Measurements from ENCODE around the gene WDR86.

WDR86 gene

GRCh38 chr7:151405588-151405987, 4.2 kb downstream of the WDR86 start:
- DNase-seq = no peak

GRCh38 chr7:151405056-151405455, 4.8 kb downstream of the WDR86 start:
- no peak for DNase-seq

DNA sequence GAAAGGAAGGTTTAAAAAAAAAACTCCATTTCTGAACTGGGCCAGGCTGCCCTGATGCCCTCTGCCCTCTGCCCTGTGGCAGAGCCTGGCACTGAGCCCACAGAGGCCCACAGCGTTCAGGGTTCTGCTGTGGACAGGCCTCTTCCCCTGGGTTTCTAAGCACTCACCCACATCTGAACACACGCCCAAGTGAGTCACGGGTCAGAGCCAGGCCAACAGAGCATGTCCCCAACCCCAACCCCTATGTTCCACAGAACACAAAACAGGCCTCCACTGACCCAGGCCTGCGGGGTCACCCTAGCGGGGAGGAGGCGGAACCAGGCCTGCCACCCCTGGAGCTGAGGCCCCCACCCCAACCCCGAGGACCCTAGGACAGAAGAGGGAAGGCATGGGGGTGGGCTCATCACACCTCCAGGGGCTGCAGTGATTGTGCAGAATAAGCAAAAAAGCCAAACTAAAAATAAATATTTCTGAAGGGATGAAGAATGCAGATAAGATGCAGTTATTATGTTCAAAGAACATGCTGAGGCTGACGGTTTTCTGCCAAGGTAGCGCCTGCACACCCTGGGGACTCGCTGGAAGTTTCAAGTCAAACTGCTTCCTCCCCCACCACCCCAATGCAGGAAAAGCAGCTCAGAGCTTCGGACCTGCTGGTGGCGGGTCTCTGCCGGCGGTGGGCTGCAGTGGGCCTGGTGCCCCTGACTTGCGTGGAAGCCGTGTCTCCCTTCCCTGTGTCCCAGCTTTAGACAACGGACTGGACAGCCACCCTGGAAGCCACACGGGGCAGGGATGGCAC, 5.4 kb downstream of the WDR86 start:
- peak; percentile 13 for DNase-seq

DNA sequence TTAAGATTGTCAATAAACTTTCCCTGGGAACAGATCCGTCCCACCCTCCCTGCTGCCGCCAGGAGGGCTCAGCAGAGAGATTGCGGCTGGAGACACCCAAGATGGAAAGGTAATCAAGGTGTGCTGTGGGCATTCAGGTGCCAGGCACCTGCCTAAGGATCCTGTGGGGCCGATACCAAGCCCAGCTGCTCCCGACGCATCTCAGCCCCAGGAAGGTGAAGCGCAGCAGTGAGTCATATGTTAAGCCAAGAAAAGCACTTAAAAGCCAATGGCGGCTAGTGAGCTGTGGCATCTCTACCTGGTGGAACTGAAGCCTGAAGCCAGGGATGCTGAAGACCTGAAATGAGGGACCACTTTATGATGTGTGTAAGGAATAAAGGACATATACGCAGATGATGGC, 6.1 kb downstream of the WDR86 start:
- no peak for DNase-seq

GRCh38 chr7:151402029-151402835, 7.6 kb downstream of the WDR86 start:
- DNase-seq = no peak

DNA sequence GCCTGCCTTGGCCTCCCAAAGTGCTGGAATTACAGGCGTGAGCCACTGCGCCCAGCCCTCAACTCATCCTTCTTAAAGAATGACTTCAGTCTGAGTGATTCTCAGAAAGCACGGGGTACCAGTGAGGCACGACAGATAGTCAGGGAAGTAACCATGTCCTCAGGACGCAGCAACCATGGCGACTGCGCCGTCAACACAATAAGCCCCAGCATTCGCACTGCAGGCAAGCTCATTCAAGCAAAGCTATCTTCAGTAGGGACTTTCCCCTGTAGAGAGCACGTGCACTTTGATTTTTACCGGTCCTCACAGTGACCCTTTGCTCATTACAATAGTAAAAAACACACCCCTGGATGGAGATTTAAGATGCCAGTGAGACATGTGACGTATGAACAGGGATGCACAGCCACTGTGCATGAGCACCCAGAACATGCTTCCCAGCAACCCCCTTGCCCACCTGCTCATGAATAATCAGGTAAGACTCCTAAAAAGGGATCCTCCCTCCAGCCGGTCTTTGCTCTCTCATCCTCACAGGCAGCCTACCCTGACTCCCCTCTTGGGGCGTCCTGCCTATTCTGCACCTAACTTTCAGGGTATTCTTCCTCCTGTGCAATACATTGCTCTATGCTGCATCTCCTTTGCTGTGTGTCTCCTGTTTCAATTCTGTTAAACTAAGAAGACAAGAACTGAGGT, 9.1 kb downstream of the WDR86 start:
- no peak for DNase-seq

GRCh38 chr7:151399906-151400305, 9.9 kb downstream of the WDR86 start:
- no peak for DNase-seq

DNA sequence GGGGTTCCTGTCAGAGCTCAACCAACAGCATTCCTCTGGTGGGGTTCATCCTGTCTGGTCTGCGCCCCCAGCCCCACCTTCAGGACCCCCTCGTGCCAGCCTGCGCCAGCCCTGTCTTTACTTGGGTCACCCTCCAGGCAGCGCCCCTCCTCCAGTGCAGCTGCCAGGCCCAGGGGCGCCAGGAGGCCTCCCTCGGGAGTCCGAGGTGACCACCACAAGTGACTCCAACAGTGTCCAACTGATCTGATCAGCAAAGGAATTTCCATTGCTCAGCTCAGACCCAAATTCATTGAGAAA, 10.6 kb downstream of the WDR86 start:
- DNase-seq = no peak

GRCh38 chr7:151398446-151399304, 11.2 kb downstream of the WDR86 start:
- no peak for DNase-seq

DNA sequence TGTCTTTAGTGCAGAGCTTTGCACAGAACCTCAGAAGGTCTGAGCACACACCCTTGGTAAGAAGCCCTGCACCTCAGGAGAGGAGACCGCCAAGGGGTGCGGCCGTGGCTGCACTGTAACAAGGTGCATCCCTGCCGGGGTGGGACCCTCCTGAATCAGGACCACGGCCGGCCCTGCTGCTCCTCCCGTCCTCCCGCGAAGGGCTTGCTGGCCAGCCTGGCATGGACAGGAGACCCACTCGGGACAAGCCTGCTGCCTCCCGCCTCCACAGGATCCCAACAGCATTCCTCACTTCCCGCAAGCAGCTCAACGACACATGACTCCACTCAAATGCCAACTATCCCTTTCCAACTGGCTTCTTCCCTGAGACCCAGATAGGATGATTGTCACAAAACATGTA, 12.8 kb downstream of the WDR86 start:
- no peak for DNase-seq

GRCh38 chr7:151396328-151396970, 13.4 kb downstream of the WDR86 start:
- no peak for DNase-seq

DNA sequence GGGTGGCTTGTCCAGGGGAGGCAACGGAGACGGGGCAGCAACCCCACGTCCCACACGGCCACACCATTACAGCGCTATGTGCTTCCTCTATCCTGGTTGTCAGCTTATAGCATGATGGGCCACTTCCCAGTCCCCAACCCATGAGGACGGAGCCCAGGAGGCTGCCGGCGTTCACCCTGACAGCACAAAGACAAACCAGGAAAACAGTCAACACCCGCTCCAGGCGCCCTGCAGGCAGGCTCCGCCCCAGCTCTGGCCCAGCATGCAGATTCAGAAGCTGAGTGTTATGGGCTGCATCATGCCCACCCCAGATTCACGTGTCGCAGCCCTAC, 14.8 kb downstream of the WDR86 start:
- DNase-seq = no peak

DNA sequence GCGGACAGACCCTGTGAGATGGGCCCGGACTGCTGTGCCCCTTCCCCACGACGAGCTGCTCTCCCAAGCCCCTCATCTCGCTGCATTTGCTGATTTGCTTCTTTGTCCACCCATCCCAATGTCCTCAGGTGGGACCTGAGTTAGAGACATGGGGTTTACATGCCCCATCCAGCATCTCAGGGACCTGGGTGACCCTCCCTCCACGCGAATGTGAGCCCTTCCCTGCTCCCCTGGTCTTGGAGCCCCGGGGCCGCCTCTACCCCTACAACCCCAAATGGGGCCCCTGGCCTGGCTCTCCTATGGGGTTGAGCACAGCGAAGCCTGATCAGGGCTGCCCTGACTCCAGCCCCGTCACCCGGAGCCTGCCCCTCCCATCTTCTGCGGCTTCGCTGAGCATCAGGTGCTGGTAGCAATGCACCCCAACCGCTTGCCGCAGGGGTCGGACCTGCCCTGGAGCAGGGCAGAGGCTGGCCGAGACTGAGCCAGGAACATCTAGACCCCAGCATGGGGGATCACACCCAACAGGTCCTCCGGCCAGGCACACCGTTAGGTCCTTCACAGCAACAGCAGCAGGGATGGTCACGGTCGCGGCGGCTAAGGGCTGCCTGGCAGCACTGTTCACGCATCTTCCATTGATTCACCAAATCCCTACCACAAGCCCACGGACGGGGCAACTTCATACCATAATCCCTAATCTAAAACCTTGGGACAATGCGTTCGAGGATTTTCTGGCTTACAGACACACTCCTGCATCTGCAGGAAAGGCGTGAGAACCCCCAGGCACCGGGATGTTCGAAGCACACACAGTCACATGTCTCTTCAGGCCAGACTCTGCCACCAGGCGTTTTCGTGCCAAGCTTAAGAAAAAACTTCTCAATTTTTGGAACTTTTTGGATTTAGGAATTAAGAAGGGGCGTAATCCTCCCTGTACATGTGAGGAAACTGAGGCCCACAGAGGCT, 15.5 kb downstream of the WDR86 start:
- no peak for DNase-seq

- no peak for DNase-seq
Measured at GRCh38 chr7:151393031-151393977, 16.5 kb downstream of the WDR86 start.

GRCh38 chr7:151392426-151392825, 17.4 kb downstream of the WDR86 start:
- DNase-seq = no peak

DNA sequence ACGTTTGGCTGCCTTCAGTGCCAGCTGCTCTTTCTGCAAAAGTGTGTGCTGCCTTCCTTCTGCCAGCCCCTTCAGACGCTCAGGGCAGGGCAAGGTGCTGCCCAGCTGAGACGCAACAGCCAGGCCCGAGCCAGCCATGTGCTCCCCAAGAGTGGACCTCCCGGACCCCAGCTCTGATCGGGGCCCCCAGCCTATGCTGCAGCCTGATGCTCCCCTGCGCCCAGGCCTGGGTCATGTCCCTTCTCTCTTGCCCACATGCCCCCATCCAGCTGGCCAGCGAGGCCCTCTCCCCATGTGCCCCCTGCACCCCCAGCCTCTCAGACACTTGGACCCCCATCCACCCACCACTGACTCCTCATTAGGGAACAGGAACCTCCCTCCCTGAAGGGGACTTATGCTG, 17.8 kb downstream of the WDR86 start:
- DNase-seq = no peak

GRCh38 chr7:151391358-151391730, 18.5 kb downstream of the WDR86 start:
- no peak for DNase-seq

GRCh38 chr7:151390598-151391357, 19.1 kb downstream of the WDR86 start:
- no peak for DNase-seq

Measured in activated naive CD4-positive, alpha-beta T cell treated with Interleukin-2 at 50 U/mL for 16 hours (primary cell).